ENCODE data around the gene ITGAE.

The ITGAE gene

DNA sequence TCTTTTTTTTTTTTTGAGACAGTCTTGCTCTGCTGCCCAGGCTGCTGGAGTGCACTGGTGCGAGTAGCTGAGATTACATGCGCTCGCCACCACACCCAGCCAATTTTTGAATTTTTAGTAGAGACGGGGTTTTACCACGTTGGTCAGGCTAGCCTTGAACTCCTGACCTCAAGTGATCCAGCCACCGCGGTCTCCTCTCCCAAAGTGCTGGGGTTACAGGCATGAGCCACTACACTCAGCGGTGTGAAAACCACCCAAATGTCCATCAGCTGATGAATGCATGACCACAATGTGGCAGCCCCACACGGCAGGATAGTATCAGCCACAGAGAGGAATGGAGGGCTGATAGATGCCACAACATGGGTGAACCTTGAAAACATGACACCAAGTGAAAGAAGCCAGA lies 107.2 kb downstream of the ITGAE start:
- DNase-seq (ENCODE audit: low read depth): no peak

DNA sequence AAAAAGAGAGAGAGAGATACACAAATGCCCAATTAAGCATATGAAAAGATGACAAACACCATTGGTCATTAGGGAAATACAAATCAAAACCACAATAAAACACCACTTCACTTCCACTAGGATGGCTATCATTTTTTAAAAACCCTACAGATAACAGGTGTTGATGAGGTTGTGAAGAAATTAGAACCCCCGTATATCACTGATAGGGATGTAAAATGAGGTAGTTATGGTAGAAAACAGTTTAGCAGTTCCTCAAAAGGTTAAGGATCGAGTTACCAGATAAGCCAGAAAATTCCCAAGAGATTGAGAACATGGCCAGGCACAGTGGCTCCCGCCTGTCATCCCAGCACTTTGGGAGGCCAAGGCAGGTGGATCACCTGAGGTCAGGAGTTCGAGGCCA lies 107.8 kb downstream of the ITGAE start:
- DNase-seq (ENCODE audit: low read depth): no peak

DNA sequence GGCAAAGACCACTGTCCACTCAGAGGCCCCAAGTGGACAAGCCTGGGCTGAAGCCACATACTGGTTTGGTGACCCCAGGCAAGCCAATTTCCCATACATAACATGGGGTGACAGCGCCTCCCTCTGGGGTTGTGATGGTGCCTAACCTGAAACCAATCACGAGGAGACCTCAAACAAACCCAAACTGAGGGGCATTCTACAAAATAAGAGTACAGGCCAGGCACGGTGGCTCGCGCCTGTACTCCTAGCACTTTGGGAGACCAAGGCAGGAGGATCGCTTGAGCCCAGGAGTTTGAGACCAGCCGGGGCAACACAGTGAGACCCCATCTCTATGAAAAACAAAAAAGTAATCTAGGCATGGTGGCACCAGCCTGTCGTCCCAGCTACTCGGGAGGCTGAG lies 108.6 kb downstream of the ITGAE start:
- no peak for DNase-seq (ENCODE audit: low read depth)

- DNase-seq (ENCODE audit: low read depth): no peak
Observed at GRCh38 chr17:3691617-3692067, 109.3 kb downstream of the ITGAE start.

DNA sequence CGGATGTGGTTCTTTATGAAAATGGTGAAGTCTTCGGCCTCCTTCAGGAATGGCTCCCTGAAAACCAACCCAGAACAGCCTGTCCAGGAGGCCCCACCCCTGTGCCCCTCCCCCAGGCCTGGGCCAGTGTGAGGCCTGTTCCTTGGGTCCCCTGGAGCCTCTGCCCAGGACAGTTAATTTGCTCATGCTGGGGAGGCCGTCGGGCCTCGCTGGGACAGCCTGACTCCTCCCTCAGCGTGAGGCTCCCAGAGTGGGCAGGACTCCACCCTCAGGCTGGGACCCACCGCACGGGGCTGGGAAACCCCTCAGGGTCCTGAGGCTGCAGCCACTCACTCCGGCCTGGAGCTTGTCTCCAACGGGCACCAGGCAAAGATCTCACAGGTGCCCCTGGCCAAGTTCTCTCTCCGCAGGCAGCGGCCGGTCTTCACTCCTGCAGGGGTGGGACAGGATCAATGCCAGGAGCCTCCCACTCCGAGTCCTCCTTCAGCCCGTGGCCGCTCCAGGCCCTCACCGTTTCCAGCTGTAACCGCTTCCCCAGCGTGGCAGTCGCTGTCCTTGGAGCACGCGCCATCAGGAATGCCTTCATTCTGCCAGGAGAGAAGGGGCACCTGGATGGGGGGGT lies 110.8 kb downstream of the ITGAE start:
- no peak for DNase-seq (ENCODE audit: low read depth)

DNA sequence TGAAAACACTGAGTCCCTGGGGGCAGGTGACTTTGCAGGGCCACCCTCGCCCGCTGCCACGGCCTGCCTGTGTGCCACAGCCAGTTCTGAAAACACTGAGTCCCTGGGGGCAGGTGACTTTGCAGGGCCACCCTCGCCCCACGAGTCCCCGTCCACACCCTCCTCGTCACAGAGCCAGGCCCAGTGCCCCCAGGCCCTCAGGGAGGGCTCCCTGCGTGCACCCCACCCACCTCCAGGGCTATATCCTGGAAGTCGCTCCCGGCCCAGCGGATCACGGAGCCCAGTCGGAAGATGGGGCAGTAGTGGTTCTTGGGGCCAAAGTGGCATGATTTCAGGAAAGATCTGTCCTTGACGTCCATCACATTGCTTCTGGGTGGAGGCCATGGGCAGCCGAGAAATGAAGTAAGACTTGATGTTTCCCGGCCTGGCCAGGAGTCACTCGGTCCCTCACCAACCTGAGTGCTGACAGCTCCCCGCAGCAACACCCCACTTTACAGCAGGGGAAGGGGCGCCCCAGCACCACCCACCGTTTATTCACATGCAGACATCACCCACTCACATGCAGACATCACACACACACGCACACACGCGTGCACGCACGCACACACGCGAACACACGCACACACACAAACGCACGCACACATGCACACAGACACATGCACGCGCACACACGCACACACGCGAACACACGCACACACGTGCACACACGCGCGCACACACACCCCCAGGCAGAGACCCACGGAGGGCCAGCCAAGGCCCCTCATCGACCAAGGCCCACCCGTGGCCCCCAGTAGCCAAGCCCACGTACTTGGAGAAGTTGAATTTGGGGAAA lies 111.5 kb downstream of the ITGAE start:
- no peak for DNase-seq (ENCODE audit: low read depth)

GRCh38 chr17:3688852-3689261 lies 112.1 kb downstream of the ITGAE start:
- DNase-seq (ENCODE audit: low read depth): no peak

DNA sequence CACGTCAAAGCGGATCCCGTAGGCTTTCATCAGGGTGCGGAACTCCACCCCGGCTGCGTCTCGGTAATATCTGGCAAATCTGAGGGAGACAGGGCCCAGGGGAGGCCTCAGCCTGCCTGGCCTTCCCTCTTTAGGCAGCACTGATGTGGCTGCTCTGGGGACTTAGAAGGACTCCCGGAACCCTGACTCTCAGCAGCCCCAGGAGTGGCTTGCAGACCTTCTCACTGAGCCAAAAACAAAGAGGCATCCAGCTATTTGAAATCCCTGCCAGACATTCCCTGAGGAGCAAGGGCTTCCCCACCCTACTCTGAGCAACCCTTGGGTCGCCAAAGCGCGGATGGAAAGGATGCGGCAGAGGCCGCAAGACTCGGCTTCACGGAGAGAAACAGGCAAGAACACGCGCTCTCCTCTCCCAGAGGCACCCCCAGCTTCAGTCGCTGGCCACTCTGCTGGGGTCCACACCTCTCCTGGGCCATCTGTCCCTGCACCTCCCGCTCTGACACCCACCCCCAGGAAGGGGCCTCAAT lies 112.9 kb downstream of the ITGAE start:
- DNase-seq (ENCODE audit: low read depth): no peak

DNA sequence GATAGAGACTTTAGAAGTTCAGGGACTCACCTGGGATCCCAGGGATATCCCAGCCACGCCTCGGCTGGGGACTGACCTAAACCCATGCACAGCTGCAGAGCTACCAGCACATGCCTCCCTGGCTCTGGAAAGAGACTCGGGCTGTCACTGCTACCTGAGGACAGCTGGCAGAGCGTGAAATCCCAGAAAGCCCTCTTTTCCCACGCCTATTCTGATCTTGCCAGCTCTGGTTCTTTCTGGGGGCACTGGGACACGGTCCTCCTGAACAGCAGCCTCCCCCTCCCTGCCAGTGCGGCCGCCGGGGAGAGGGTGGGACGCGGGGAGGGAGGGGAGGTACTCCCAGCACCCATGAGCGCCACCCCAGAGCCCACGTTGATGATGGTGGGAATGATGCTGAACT lies 115.8 kb downstream of the ITGAE start:
- DNase-seq (ENCODE audit: low read depth): no peak

GRCh38 chr17:3683054-3683511 lies 117.9 kb downstream of the ITGAE start:
- DNase-seq (ENCODE audit: low read depth): no peak

GRCh38 chr17:3682033-3682432 lies 119.0 kb downstream of the ITGAE start:
- DNase-seq (ENCODE audit: low read depth): no peak

GRCh38 chr17:3681565-3681964 lies 119.4 kb downstream of the ITGAE start:
- no peak for DNase-seq (ENCODE audit: low read depth)

DNA sequence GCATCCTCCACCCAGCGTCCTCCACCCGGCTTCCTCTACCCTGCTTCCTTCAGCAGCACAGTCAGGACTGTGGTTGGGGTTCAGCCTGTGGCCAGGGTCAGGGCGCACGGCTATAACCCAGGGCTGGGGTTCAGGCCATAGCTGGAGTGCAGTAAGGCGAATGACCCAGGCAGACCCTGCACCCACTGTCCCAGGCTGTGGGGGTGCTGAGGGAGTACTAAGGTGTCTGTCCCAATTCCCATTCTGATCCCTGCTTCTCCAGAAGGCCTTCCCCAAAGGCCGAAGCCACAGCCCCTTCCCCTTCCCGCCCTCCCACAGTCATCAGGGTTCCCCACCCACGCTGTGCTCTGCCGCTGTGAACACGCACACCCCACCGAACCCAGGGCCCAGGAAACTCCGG lies 119.9 kb downstream of the ITGAE start:
- no peak for DNase-seq (ENCODE audit: low read depth)

DNA sequence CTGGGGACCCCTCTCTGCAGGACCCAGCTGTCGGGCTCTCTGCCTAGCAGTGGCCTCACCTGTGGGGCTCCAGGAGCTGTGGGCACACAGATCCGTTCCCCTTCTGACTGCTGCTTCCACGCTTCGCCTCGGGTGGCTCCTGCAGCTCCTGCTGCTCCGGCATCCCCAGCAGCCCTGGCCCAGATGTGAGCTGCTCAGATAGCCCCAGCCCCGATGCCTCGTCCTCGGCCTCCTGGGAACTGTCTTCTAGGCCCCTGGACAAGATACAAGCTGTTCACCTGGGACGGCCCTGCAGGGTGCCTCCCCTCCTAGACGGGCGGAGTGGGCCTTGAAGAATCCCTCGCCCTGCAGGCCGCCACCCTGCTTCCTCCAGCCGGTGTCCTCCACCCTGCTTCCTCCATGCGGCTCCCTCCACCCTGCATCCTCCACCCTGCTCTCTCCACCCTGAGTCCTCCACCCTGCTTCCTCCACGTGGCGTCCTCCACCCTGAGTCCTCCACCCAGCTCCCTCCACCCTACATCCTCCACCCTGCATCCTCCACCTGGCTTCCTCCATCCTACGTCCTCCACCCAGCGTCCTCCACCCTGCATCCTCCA lies 121.4 kb downstream of the ITGAE start:
- DNase-seq (ENCODE audit: low read depth): no peak

GRCh38 chr17:3678821-3679530 lies 122.0 kb downstream of the ITGAE start:
- DNase-seq (ENCODE audit: low read depth): no peak

- peak; percentile 29 for DNase-seq (ENCODE audit: low read depth)
Observed at GRCh38 chr17:3678095-3678820, 122.7 kb downstream of the ITGAE start.

DNA sequence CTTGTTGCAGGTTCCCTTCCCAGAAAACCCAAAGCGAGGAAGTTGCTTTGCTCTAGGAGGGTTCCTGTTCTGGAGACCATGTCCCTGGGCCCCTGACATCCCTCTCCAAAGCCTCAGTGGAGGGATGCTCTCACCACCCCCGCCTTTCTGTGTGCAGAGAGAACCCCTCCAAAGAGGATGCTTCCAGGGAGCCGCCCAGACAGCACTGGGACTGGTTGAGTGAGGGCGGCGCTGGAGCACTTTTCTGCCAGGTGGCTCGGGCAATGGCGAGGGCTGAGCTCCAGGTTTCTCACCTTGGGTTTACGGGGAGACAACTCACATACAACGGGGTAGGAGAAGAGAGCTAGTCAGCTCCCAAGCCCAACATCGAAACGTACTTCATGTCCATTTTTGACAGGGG lies 125.1 kb downstream of the ITGAE start:
- no peak for DNase-seq (ENCODE audit: low read depth)

- no peak for DNase-seq (ENCODE audit: low read depth)
Observed at GRCh38 chr17:3672571-3672970, 128.4 kb downstream of the ITGAE start.

GRCh38 chr17:3669548-3669947 lies 131.4 kb downstream of the ITGAE start:
- DNase-seq (ENCODE audit: low read depth): no peak

- no peak for DNase-seq (ENCODE audit: low read depth)
Observed at GRCh38 chr17:3669085-3669347, 132.0 kb downstream of the ITGAE start.

- peak; percentile 92 for DNase-seq (ENCODE audit: low read depth)
Observed at GRCh38 chr17:3668279-3669084, 132.5 kb downstream of the ITGAE start, which contains the start of the genes EMC6 and TAX1BP3. Gene EMC6 (plus strand): TSS chr17:3668812. CDS start chr17:3669147, 335 bp downstream. Gene TAX1BP3 (minus strand): TSS chr17:3668578. CDS start chr17:3668526, 52 bp downstream.
